OCI-LY7 (cell line): Measurements from ENCODE around the gene PRR33. TPM values are rescaled to one million over a fixed set of nuclear protein-coding genes. Genes with fewer than 3 reads are reported as not detected.
"Not testable (repeated sequence)": the region's sequence is repeated elsewhere in the genome, so short reads cannot be mapped to it uniquely, and the experiment has no call there.

Experiments used
- Bru-seq: library from RNA; stranded (reverse); fragments of 400-500 nt; gene quantifications from one replicate; lab custom pipeline; 2021; lab: Mats Ljungman, UMichigan
- BruChase-seq, 2 experiments: library from RNA; stranded (reverse); fragments of 400-500 nt; gene quantifications; one replicate each; lab custom pipeline; 2021; lab: Mats Ljungman, UMichigan
- BruUV-seq: library from RNA; stranded (reverse); fragments of 400-500 nt; replicated peaks from 2 replicates; lab custom pipeline; 2021; lab: Mats Ljungman, UMichigan
- CTCF ChIA-PET: fragments of 300-600 bp; sonication (Branson Sonifier 250); formaldehyde crosslinking; loops from one replicate; lab custom pipeline; 2022; ENCODE audit warnings: antibody characterized with exemption; ENCODE audit not compliant: unreplicated experiment; lab: Charles Lee
- POLR2A ChIA-PET: fragments of 300-600 bp; sonication (Branson Sonifier 250); formaldehyde crosslinking; loops from one replicate; lab custom pipeline; 2022; ENCODE audit warnings: antibody characterized with exemption; lab: Charles Lee
- DNase-seq: peaks from one replicate; pipeline ENCODE4 v3.0.0-alpha.2; 2015; ENCODE audit warnings: low spot score
- H2AFZ ChIP-seq: fragments of 200-600 bp; sonication (generic), shearing (Covaris generic); 2 replicates; pipeline ENCODE4 v1.6.1; 2014; ENCODE audit warnings: mild to moderate bottlenecking, antibody characterized with exemption, low read length, moderate library complexity
- H3K27ac ChIP-seq: fragments of 200-600 bp; sonication (generic); 2 replicates; pipeline ENCODE4 v1.5.1; 2014; ENCODE audit warnings: mixed run types, low read depth, mild to moderate bottlenecking, moderate library complexity, low read length, inconsistent platforms; ENCODE audit not compliant: poor library complexity, severe bottlenecking
- H3K36me3 ChIP-seq: fragments of 200-600 bp; sonication (generic); 2 replicates; pipeline ENCODE4 v1.6.1; 2014; ENCODE audit warnings: mild to moderate bottlenecking, antibody characterized with exemption, low read length, moderate library complexity, mixed read lengths; ENCODE audit not compliant: insufficient read depth
- H3K4me1 ChIP-seq: fragments of 200-600 bp; sonication (generic); 2 replicates; pipeline ENCODE4 v1.5.1; 2014; ENCODE audit warnings: mild to moderate bottlenecking, low read length; ENCODE audit not compliant: insufficient read depth, poor library complexity, severe bottlenecking
- H3K4me2 ChIP-seq: fragments of 200-600 bp; sonication (generic); 2 replicates; pipeline ENCODE4 v1.6.1; 2014; ENCODE audit warnings: mild to moderate bottlenecking, low read length
- H3K4me3 ChIP-seq: fragments of 200-600 bp; sonication (generic); 2 replicates; pipeline ENCODE4 v1.5.1; 2014; ENCODE audit warnings: mild to moderate bottlenecking, low read depth, low read length; ENCODE audit not compliant: poor library complexity, severe bottlenecking
- H3K79me2 ChIP-seq: fragments of 200-600 bp; sonication (generic); 2 replicates; pipeline ENCODE4 v1.6.1; 2016; ENCODE audit warnings: low read depth, mild to moderate bottlenecking, low read length, moderate library complexity, mixed read lengths; ENCODE audit not compliant: insufficient read depth
- H3K9me2 ChIP-seq: fragments of 200-600 bp; sonication (generic); 2 replicates; pipeline ENCODE4 v1.6.1; 2016; ENCODE audit warnings: mild to moderate bottlenecking, low read length, mixed read lengths; ENCODE audit not compliant: insufficient read depth
- H3K9me3 ChIP-seq: fragments of 200-600 bp; sonication (generic); 2 replicates; pipeline ENCODE4 v1.6.1; 2014; ENCODE audit warnings: mild to moderate bottlenecking, mixed run types, low read length, mixed read lengths
- H4K20me1 ChIP-seq: fragments of 200-600 bp; sonication (generic); 2 replicates; pipeline ENCODE4 v1.6.1; 2014; ENCODE audit warnings: mild to moderate bottlenecking, antibody characterized with exemption, low read length, moderate library complexity, mixed read lengths; ENCODE audit not compliant: insufficient read depth
- CTCF ChIP-seq: fragments of 200-600 bp; sonication (generic); conservative IDR thresholded peaks from 2 replicates; pipeline ENCODE4 v1.5.1; 2014; ENCODE audit warnings: mild to moderate bottlenecking, antibody characterized with exemption, low read length, moderate library complexity, mixed read lengths
- EZH2phosphoT487 ChIP-seq: fragments of 200-600 bp; sonication (generic); IDR thresholded peaks from 2 replicates; pipeline ENCODE4 v1.6.1; 2018; ENCODE audit warnings: low read depth, borderline replicate concordance, mild to moderate bottlenecking, mixed run types, antibody characterized with exemption, low read length, moderate library complexity, mixed read lengths
- intact Hi-C: fragments of 100-400 bp; cut with micrococcal nuclease; formaldehyde crosslinking; loops from one replicate; pipeline ENCODE4 v1.10.0; 2022; ENCODE audit not compliant: unreplicated experiment
- long read RNA-seq: library from polyadenylated mRNA; stranded (forward); transcript quantifications from one replicate; pipeline ENCODE4 v2.0.0, GENCODE V29; 2022
- total RNA-seq, 2 experiments: library from RNA; depleted of rRNA in 1 of 2; stranded (reverse); fragments of >200 nt in 1 of 2; shearing (Covaris generic) in 1 of 2; gene quantifications; 2 replicates each; pipeline ENCODE4 v1.2.3, GENCODE V29; 2014 to 2022

PRR33 gene
- total RNA-seq (2014; rRNA removed; shearing (Covaris generic)) = not detected in 2 replicates
- not detected in 2 replicates for total RNA-seq (2022)
- Bru-seq, nascent RNA = not detected
- not detected for BruChase-seq, experiment 1, labeled RNA remaining after a 6-hour chase
- not detected for BruChase-seq, experiment 2, labeled RNA remaining after a 2-hour chase
- long read RNA-seq = 0 reads

GRCh38 chr11:1891831-1892115 lies at the start of gene PRR33:
TSS of gene PRR33 (minus strand) at chr11:1891895. CDS start at chr11:1890584, 1,311 bp downstream.
- TSS peak; percentile 97 for BruUV-seq
- ChIA-PET CTCF (no interaction called here), POLR2A (no interaction called here)
- Histone ChIP-seq H3K9me2 (no peaks in the 10 kb centered on the region), H3K4me3 (no peak within 1 kb of the TSS), H3K9me3 (no peaks in the 10 kb centered on the region), H3K79me2 (no peaks in the 10 kb centered on the region), H2AFZ (no peak within 1 kb of the TSS), H3K27ac (no peak within 1 kb of the TSS), H3K36me3 (peaks cover 14% of the 10 kb centered on the region; the same call in 1 of the 2 replicates), H3K4me2 (no peak within 1 kb of the TSS), H4K20me1 (no peaks in the 10 kb centered on the region), H3K4me1 (no peaks in the 10 kb centered on the region)
- no peak for TF ChIP-seq EZH2phosphoT487
- no peak for TF ChIP-seq CTCF
- DNase-seq = no peak
- intact Hi-C loops = loop anchor here (10.0 kb wide), 1 partner anchor 53 kb away; the partner anchor contains the start of gene MRPL23

DNA sequence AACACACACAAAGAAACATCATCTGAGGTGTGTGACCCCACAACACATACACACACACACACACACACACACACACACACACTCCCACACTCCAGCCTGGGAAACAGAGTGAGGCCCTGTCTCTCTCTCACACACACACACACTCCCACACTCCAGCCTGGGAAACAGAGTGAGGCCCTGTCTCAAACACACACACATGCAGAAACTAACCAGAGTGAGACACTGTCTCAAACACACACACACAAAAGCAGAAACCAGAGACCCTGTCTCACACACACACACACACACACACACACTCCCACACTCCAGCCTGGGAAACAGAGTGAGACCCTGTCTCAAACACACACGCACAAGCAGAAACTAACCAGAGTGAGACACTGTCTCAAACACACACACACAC lies 48.1 kb upstream of the PRR33 start:
- H3K4me1 ChIP-seq, DNase-seq, H4K20me1 ChIP-seq, CTCF ChIA-PET, H3K9me2 ChIP-seq, H3K9me3 ChIP-seq, H2AFZ ChIP-seq, H3K27ac ChIP-seq, H3K79me2 ChIP-seq, BruUV-seq, POLR2A ChIA-PET, H3K36me3 ChIP-seq, H3K4me2 ChIP-seq, H3K4me3 ChIP-seq: not testable (repeated sequence)
- intact Hi-C loops = loop anchor here (10.0 kb wide), 1 partner anchor 45 kb away; the partner anchor contains the start of gene PRR33

DNA sequence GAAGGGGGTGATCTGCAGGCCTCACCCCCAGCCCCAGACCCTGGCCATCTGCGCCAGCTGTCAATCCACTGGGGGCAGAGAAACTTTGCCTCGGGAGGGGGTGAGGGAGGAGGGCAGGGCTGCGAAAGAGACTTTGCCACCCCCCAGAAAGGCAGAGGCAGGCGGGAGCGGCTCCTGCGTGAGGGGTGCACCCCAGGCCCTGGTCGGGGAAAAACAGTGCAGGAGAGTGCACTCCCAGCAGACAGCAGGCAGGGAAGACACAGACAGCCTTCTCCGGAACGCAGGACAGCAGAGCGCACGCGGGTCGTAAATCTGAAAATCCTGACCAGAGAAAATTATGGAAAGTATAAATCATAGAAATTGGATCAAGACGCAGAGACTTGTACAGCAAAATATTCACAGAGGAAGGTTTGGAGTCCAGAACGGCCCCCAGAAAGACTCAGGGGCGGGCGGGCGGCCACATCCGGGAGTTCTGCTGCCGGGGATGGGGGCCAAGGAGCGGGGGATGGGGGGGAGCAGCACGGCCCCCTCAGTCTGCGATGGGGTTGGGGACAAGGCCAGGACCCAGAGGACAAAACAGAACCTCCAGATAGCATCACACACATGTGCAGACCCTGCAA lies 47.4 kb upstream of the PRR33 start:
- DNase-seq = no peak
- H3K79me2 ChIP-seq = no peaks in the 10 kb centered on the region
- no TSS peak for BruUV-seq
- POLR2A ChIA-PET = no interaction called here
- intact Hi-C loops = no loop called here
- CTCF ChIA-PET = no interaction called here
- no peak overlapping the region for H3K27ac ChIP-seq
- H3K36me3 ChIP-seq = no peaks in the 10 kb centered on the region
- H4K20me1 ChIP-seq = no peaks in the 10 kb centered on the region
- H3K9me2 ChIP-seq = no peaks in the 10 kb centered on the region
- no peaks in the 10 kb centered on the region for H3K9me3 ChIP-seq
- H2AFZ ChIP-seq = no peak overlapping the region
- no peaks in the 10 kb centered on the region for H3K4me1 ChIP-seq
- TF ChIP-seq EZH2phosphoT487 (no peak), CTCF (no peak)
- H3K4me2 ChIP-seq = no peak overlapping the region
- no peak overlapping the region for H3K4me3 ChIP-seq
